ENCODE measurements around the gene SLC6A19. TPM values are rescaled to one million over a fixed set of nuclear protein-coding genes. Genes with fewer than 3 reads are reported as not detected.

Gene SLC6A19
- total RNA-seq, 4 donors from 2014 or later, result 2.5 to 106 (median 69.5) TPM; not detected in 1

GRCh38 chr5:1180841-1181271, 20.5 kb upstream of the SLC6A19 start:
- no peaks in the 10 kb centered on the region for H3K36me3 ChIP-seq
- TF ChIP-seq CTCF (IDR thresholded peaks at IDR 0.05) (no peak), POLR2A (IDR thresholded peaks at IDR 0.05) (no peak), POLR2AphosphoS5 (IDR thresholded peaks at IDR 0.05) (no peak)
- no peak for DNase-seq
- in situ Hi-C loops (cut with MboI; ENCODE audit: low pct_ligation_motif_present in 1 of 4, low pct_unique_long_range_greater_than_20kb in 1 of 4, low sequenced_read_pairs in 3 of 4) (loop anchor here in 1 of 4 donors (25.0 kb wide), 1 partner anchor 456 kb away; no protein-coding TSS in a partner anchor), intact Hi-C loops (cut with DNase I; ENCODE audit: low total_unique reads) (no loop called here)
- no peaks in the 10 kb centered on the region for H3K9me3 ChIP-seq
- no peaks in the 10 kb centered on the region for H3K27me3 ChIP-seq
- H3K4me3 ChIP-seq, result no peak overlapping the region
- peaks cover 0 to 29% (median 24%) of the 10 kb centered on the region in 4 donors for H3K4me1 ChIP-seq
- no peak overlapping the region for H3K27ac ChIP-seq
- WGBS, 2 donors (ENCODE audit: low coverage in 1 of 2), result 78% methylated on average over 18 of the region's 20 CpGs; no CpG with 5 or more reads in 1 of the 2 donors

- WGBS, 2 donors (ENCODE audit: low coverage in 1 of 2), result 63 to 93% methylated on average over 8 to 27 of the region's 27 CpGs
- Histone ChIP-seq H3K9me3 (no peaks in the 10 kb centered on the region), H3K4me1 (peaks cover 0 to 29% (median 24%) of the 10 kb centered on the region in 4 donors), H3K4me3 (no peak overlapping the region), H3K27me3 (no peaks in the 10 kb centered on the region), H3K27ac (peak overlapping the region in 1 of 4 donors; percentile 14), H3K36me3 (no peaks in the 10 kb centered on the region)
- intact Hi-C loops (cut with DNase I; ENCODE audit: low total_unique reads), result no loop called here
- TF ChIP-seq POLR2AphosphoS5 (IDR thresholded peaks at IDR 0.05) (no peak), EP300 (IDR thresholded peaks at IDR 0.05; ENCODE audit: low read depth) (no peak), CTCF (IDR thresholded peaks at IDR 0.05) (no peak)
- DNase-seq, result peak; percentile 53
- in situ Hi-C loops (cut with MboI; ENCODE audit: low pct_ligation_motif_present in 1 of 4, low pct_unique_long_range_greater_than_20kb in 1 of 4, low sequenced_read_pairs in 3 of 4), result loop anchor here in 1 of 4 donors (25.0 kb wide), 1 partner anchor 456 kb away; no protein-coding TSS in a partner anchor
These were observed 19.7 kb upstream of the SLC6A19 start for GRCh38 chr5:1181451-1182359.

GRCh38 chr5:1182360-1182632, 19.1 kb upstream of the SLC6A19 start:
- Histone ChIP-seq H3K9me3 (no peaks in the 10 kb centered on the region), H3K36me3 (no peaks in the 10 kb centered on the region), H3K27ac (peak overlapping the region in 3 of 4 donors; percentile 14 to 57 (median 38)), H3K27me3 (peaks cover 1% of the 10 kb centered on the region), H3K4me3 (peak overlapping the region in 1 of 4 donors; percentile 16), H3K4me1 (peaks cover 0 to 29% (median 24%) of the 10 kb centered on the region in 4 donors)
- 70% methylated on average over 7 of the region's 7 CpGs; no CpG with 5 or more reads in 1 of the 2 donors for WGBS, 2 donors (ENCODE audit: low coverage in 1 of 2)
- no peak for TF ChIP-seq POLR2A (IDR thresholded peaks at IDR 0.05)
- no peak for DNase-seq
- in situ Hi-C loops (cut with MboI; ENCODE audit: low pct_ligation_motif_present in 1 of 4, low pct_unique_long_range_greater_than_20kb in 1 of 4, low sequenced_read_pairs in 3 of 4) (loop anchor here in 1 of 4 donors (25.0 kb wide), 1 partner anchor 455 kb away; no protein-coding TSS in a partner anchor), intact Hi-C loops (cut with DNase I; ENCODE audit: low total_unique reads) (no loop called here)

- Histone ChIP-seq H3K4me3 (peak overlapping the region in 1 of 4 donors; percentile 16), H3K36me3 (no peaks in the 10 kb centered on the region), H3K9me3 (no peaks in the 10 kb centered on the region), H3K27ac (peak overlapping the region in 3 of 4 donors; percentile 14 to 57 (median 38)), H3K27me3 (peaks cover 5% of the 10 kb centered on the region), H3K4me1 (peaks cover 0 to 29% (median 25%) of the 10 kb centered on the region in 4 donors)
- intact Hi-C loops (cut with DNase I; ENCODE audit: low total_unique reads) (no loop called here), in situ Hi-C loops (cut with MboI; ENCODE audit: low pct_ligation_motif_present in 1 of 4, low pct_unique_long_range_greater_than_20kb in 1 of 4, low sequenced_read_pairs in 3 of 4) (loop anchor here in 1 of 4 donors (25.0 kb wide), 1 partner anchor 454 kb away; no protein-coding TSS in a partner anchor)
- WGBS, 2 donors (ENCODE audit: low coverage in 1 of 2), result 51 to 65% methylated on average over 4 to 28 of the region's 31 CpGs
- peak; percentile 58 for DNase-seq
- TF ChIP-seq EP300 (IDR thresholded peaks at IDR 0.05; ENCODE audit: low read depth), result no peak
- TF ChIP-seq CTCF (IDR thresholded peaks at IDR 0.05), result no peak
- no peak for TF ChIP-seq POLR2AphosphoS5 (IDR thresholded peaks at IDR 0.05)
- TF ChIP-seq POLR2A (IDR thresholded peaks at IDR 0.05), result no peak
These were observed 18.6 kb upstream of the SLC6A19 start for GRCh38 chr5:1182633-1183423.
